HG03159 (cell line): ENCODE results near the gene ACSBG1.

Source experiments
- ATAC-seq: cut with Tn5 transposase; IDR thresholded peaks from one replicate; pipeline ENCODE4 v1.9.1; 2021; ENCODE audit warnings: mild to moderate bottlenecking, moderate library complexity; ENCODE audit not compliant: unreplicated experiment

The ACSBG1 gene

DNA sequence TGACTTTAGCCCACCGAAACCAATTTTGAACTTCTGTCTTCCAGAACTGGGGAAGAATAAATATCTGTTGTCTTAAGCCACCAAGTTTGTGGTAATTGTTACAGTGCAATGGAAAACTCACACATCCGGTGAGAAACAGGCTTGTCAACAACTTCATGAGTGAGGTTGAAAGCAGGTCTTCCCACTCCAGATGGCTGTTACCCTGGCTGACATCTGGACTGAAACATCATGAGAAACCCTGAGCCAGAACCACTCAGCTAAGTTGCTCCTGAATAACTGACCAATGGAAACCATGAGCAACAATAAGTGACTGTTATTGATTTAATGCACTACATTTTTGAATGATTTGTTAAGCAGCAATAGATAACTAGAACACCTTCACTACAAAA lies 10.3 kb downstream of the ACSBG1 start:
- no peak for ATAC-seq

DNA sequence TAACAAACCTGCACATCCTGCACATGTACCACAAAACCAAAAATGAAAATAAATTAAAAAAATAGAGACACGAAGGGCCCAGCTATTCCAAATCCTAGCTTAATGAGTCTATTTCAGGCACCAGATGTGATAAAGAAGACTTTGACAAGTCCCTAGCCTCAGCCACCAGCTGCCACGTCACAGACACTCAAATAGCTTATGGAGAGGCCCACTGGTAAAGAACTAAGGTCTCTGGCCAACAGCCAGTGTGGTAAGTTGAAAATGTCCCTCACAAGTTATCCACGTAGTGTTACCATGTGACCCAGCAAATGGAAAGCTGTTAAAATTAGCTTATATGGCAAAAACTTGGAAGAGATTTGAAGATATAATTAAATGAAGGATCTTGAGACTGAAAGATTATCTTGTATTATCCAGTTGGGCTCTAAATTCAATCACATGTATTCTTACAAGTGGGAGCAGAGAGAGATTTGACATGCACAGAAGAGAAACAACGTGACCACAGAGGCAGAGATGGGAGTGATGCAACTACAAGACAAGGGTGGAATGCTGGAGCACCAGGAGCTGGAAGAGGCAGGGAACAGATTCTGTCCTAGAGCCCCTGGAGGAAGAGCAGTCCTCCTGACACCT lies 10.9 kb downstream of the ACSBG1 start:
- ATAC-seq, result no peak

DNA sequence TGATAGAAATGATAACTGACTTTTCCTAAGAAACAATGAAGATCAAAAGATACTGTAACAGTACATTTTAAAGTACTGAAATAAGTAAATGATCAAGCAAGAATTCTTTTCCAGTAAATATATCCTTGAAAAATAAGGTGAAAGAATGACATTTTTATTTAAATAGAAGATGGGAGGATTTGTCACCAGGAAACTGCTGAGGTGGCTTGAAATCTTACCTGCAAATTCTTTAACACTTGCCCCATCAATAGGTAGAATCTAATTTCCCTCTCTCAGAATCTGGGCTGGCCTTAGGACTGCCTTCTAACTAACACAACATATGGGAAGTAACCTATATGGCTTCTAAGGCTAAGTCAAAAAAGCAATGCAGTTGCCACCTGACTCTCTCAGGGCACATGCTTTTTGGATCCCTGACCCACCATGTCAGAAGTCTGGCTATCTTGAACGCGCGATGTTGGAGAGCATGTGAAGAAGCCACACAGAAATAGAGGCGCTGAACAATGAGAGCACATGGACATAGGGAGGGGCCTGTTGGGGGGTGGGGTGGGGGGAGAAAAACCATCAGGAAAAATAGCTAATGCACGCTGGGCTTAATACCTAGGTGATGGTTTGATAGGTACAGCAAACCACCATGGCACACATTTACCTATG lies 11.5 kb downstream of the ACSBG1 start:
- no peak for ATAC-seq

DNA sequence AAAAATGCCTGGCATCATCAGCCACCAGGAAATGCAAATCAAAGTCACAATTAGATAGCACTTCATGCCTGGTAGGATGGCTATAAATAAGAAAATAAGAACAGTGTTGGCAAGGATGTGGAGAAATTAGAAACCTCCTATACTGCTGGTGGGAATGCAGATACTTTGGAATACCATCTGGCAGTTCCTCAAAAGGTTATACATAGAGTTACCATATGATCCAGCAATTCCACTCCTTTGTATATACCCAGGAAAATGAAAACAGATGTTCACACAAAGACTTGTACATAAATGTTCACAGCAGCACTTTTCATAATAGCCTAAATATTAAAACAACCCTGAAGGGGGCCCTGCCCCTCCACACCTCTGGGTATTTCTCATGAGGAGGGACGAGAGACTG lies 13.7 kb downstream of the ACSBG1 start:
- no peak for ATAC-seq

DNA sequence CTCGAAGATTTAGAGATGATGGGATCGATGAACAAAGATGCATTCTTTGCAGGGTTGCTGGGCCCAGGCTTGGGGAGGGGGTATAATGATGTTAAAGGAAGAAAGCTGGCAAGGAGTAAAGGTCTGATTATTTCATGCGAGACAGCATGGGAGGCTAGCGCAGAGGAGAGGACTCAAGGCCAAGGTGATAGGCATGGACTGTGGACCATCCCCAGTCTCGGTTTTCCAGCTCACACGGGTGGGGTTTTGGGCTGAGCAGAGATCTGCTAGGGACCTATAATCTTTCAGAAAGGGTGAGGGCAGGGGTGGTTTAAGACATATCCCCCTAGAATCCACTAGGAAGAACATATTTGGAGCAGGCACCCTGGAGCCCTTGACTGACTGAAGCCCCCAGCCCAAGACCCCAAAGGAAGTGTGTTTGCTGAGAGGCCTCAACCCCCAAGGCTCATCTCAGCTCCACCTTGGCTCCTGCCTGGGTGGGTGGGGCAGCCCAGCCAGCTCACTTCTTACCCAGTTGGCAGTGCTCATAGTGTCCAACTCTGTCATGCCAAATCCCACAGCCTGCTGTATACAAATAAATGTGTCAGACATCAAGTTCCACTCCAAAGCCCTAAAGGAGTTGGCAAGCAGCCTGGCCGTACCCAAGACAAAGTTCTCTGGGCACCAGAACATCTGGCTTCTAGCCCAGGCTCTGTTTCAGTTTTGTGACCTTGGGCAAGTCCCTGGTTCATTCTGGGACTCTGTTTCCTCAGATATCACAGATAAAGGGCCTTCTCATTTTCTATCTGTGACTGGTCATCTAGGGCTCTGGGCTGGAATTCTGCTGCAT lies 17.9 kb downstream of the ACSBG1 start:
- ATAC-seq, result no peak

DNA sequence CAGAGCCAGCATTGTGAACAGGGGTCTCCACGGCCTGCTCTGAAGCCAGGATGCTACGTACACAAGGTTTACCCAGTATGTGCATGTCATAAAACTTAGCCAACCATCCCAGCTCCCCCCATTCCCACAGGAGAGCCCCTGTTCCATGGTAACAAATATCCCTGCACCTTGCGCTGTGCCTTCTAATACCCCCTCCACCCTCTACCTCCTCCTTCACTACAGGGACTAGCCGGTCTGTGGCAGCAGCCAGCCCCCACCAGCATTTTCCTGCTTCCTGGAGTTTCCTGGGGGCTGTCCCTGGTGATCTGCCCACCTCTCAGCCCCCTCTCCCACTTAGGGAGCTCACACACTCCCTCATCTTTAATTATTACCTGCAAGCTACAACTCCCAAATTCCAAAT lies 20.4 kb downstream of the ACSBG1 start:
- ATAC-seq, result no peak

DNA sequence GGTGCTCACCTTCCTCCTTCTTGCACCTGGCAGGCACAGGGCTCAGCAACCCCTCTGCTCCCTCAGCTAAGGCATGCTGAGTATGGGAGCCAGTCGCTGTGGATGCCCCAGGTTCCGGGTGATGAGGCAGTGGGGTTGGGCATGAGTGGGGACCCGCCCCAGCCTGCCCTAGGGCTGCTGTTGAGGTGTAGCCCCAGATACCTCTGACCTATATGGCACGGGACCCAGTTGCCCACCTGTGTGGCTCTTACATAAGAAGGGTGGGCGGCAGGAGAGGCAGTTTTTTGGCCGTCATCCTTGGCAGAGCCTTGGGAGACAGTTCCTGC lies 21.0 kb downstream of the ACSBG1 start:
- no peak for ATAC-seq

DNA sequence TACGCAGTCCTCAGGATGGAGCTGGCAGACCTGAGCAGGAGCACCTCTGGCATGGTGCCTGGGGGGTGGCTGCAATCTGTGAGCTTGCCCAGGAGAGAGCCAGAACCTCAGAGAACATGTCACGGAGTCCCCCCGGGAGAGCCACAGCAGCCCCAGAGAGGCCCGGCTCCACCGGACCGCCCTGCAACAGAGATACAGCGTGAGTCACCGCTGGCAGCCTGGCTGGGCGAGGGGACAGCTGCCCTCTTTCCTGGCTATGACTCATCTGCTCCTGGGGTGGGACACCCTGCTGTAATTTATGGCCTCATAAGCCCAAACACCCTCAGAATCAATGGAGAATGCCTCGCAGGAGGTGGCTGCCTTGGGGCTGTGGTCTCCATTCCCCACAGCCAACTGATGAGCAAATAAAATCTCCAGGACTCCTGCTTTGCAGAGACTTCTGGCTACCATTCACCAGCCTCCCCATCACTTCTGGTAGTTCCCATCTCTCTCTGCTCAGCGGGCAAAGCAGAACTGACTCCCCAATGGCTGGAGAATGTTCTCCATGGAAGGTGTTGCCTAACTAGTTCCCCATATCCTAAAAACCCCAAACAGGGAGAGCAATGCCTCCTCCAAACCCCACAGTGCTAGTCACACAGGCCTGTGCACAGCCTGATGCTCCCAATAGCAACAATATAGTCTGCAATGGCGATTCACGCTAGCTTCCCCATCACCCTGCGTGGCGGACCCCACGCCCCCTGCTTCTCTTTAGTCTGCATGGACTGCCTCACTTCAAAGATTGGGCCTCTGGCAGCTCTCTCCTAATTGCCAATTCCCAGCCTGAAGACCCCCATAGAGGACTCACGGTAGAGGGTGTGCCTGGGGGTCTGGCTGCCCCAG lies 21.6 kb downstream of the ACSBG1 start:
- no peak for ATAC-seq

DNA sequence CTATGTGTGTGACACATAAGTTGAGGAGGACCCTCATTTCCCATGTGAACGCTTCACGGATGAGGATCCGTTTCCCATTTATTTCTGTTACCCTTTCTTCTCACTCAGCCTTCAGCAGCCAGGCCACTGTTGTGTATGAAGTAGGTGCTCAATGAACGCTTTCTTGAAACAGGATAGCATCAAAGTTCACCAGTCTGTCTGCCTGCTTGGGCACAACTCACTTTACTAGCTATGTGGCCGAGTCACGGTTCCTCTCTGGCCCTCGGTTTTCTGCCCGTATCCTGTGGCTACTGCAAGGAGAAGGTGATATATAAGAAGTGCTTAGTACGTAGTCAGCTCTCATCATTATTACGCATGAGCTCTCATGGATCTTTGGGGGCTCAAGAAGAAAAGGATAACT lies 22.4 kb downstream of the ACSBG1 start:
- no peak for ATAC-seq

DNA sequence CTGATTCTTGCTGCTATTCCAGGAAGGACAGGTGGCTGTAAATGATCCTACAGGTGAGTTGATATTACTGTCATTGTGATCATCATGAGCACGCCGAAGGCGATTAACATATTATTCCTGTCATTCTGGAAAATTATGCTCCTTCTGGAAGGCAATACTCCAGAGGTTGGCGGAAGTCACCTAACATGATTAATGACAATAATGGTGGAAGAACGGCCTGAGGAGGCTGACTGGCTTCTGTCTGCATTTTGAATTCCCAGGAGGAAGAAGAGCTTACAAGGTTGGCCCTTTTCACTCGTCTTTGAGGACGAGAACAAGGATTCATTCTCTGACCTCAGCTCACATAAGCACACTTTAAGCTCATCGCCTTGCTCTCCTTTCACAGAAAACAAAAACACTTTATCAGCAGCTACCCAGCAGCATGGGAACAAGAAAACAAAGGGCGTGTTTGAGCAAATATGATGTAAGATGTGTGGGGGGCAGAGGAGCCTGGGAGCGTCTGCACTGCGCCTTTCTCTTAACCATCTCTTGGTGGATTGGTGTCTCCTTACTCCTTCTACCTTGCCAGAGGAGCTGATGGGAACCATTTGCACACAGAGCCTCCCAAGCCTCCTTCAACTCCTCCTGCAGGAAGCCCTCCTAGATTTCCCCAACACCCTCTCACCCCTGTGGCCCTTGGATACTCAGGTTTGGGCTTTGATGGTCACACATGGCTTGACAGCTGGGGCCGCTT lies 23.0 kb downstream of the ACSBG1 start:
- ATAC-seq, result no peak

DNA sequence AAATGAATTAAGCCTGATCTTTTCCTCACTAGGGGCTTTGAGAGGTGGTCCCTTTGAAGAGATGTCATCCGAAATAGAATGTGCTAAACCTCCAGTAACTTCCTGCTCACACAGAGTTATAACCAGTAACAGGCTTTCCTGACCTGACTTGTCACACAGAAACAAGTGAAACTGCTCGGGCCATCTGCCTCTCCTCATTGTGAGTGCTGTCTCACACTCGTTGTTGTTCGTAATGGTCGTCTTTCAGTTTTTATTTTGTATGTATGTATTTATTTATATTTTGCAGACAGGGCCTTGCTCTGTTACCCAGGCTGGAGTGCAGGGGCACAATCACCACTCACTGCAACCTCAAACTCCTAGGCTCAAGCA lies 24.0 kb downstream of the ACSBG1 start:
- no peak for ATAC-seq

DNA sequence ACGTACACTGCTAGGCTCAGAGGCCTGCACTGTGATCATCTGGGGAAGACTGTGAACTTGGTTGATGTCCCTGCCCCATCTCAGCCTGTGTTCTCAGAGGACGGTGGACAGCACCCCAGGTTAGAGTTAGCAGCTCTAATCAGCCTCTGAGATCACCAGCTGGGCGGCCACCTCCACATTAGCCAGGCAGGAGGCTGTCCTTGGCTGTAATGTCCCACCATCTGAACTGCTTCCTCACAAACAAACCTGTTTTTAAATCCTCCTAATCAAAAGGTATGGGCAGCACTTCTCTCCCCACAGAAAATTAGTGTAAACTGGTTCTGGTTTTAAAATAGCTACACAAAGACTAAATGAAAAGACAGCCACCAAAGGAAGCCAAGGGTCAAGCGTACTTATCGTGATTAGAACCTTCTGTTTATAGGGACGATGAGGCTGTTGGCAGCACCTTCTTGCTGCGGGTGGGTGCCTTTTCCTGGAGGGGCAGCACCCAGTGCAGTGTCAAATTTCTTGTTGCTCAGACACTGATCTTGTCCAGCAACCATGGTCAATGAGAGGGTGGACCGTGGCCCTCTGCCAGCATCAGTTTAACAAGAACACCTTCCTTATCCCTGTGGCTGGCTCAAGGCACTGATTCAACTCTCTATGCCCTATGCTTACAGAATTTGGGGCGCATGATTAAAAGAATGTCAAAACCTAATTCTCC lies 24.6 kb downstream of the ACSBG1 start:
- no peak for ATAC-seq

DNA sequence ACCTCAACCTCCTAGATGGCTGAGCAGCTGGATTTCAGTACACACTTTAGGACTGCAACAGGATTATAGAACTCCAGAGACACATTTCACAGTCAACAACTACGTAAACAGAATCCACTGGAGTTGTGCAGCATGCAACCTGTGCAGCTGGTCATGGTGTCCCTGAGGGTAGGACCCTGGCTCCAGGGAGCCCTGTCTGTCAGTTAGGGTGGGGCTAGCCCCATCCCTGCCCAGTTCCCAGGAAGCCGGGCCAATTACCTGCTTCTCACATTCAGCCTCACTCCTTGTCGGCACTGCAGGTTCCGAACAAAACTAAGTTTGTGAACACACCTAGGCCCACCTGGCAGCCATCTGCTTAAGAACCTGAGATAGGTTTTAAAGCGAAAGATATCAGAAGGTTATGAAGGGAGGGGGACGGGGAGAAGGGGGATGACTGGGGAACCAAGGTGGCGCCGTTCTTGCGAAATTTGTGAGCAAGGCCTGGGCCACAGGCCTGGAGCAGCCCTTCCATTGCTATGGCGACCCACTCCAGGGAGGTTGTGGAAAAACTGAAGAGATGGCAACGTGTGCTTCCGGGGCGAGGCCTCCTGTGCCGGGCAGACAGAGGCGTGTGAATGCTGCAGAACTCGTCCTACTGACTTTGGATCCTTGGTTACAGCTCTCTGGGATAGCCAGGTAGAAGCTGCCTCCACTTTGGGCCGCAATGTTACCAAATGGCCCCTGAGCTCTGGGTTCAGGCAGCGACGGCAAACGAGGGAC lies 25.3 kb downstream of the ACSBG1 start:
- ATAC-seq, result no peak

DNA sequence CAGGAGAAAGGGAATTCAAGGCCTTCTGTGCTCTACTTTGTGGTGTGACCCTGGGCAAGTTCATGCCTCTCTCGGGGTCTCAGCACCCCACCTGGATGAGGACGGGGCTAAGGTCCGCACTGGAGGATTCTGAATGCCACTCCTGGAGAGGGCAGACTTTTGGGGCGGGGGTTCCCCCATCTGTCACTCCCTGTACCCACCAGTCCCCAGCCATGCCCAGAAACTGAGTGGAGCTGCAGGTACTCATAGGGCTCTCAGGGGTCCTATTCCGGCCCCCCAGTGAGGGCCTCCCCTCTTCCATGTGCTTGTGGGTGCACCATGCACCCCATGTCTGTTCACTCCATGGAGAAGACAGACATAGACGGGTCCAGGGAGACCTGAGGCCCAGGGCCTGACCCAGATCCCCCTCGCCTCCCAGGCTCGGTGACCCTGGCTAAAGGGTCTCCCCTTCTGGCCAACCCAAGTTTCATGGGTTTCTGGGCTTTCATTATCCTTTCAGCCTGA lies 26.0 kb downstream of the ACSBG1 start:
- ATAC-seq, result no peak

DNA sequence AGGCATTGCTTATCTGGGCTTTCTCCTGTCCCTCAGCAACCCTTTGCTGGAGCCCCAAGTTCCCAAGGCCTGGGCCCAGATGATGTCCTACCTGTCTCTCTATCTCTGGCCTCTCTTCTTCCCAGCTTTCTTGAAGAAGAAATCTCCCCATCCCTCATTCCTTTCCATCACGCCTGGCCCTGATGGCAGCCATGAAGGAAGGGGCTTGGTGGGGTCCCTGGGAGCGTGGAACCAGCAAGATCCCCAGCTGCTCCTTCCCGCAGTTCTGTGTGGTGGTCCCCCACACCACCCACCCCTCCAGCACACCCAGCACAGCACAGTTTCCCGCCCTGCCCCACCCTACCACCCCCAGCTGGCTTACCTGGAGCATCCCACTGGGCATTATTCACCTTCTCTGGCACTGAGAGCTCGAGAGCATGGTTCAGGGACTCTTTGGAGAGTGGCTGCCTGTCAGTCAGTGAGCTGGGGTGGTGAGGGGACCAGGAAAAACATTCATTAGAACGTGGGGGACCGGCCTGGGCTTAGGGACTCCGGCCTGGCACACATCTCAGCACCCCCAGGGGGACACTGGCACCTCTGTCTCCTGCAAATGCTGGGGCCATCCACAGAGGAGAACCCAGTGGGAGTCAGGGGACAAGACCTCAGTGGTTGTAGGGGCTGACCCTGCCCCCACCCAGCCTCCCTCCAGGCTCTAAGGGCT lies 26.6 kb downstream of the ACSBG1 start:
- no peak for ATAC-seq

DNA sequence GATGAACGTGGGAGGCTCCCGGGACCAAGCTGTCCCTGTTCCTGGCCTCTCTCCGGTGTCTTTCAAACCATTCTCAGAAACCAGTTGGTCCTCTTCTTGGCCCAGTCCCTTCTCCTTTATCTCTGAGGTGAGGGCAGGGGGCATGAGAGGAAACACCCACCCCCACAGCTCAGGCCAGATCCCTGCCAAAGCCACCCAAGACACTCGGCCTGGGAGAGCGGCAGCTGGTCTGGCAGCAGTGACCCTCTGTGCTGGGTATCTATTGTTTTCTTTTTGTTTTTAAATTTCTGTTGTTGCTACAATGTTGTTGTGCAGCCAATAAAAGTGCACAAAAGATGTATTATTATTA lies 27.3 kb downstream of the ACSBG1 start:
- no peak for ATAC-seq

DNA sequence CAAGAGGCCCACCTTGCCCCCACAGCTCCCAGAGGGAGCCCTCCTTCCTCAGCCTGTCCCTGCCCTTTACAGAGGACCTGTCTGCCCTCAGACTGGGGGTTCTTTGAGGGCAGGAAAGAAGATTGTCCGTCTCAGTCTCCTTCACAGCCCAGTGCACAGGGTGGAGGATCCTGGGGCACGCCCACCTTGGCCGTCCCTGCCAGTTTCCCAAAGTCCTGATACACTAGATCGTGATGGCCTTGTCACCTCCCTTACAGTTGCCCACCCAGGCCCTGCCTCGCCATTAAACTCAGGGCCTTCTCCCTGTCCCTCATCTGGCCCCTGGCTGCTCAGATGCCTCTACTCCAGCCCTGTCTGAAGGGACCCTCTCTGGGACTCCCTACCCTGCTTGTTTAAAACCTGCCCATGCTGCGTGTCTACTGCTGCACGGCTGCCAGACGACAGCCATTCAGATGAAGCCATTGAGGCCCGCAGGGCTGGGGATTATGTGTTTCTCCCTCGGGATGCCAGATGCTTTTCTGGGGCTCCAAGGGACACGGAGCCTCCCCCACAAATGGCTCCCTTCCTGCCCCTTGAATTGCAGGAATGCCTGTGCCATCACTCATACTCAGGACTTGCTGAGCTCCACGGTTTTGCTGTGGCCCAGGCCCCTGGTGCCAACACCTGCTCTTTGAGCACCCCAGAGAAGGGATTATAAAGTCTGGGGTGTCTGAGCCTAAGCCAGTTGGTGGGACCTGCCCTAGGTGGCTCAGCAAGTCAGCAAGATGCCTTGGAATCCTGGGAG lies 27.8 kb downstream of the ACSBG1 start:
- ATAC-seq, result no peak

DNA sequence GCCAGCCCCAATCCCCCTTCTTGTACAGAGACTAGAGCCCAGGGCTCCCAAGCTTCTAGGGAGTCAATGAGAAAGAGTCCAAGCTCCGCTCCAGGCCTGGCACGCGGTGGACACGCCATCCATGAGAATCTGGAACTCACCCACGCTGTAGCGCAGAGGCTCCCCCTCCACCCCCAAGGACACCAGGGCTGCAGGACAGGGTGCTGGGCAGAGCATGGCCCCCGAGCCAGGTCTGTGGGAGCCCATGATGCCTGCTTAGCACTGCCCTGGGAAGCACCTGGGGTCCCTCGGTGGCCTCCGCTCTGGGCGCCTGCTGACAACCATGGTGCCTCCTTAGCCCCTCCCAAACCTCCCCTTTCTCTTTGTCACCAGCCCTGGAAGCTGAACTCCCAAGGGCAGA lies 28.5 kb downstream of the ACSBG1 start:
- ATAC-seq, result no peak
